Measurements from ENCODE around the gene MED12L.

DNA sequence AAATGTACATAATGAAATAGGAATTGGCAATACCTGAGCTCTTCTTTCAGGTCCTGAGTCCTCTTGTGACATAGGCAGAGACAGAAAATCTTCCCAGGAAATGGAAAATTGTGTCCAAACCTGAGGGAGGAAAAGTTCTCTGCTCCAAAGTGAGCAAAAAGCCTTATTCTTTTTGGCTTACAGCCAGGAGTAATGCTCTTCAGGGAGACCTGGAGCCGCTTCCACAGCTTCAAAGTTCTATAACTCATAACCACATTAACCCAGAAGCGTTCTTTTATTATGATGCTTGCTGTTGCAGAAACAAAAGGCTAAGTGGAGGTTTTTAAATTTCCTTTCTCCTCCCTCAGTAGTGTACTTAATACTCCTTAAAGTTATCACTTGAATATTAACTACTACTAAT, 374.8 kb downstream of the MED12L start:
- TF ChIP-seq POLR2AphosphoS5 (IDR thresholded peaks at IDR 0.05; ENCODE audit: low read depth), result no peak
- TF ChIP-seq, protein P1, sequence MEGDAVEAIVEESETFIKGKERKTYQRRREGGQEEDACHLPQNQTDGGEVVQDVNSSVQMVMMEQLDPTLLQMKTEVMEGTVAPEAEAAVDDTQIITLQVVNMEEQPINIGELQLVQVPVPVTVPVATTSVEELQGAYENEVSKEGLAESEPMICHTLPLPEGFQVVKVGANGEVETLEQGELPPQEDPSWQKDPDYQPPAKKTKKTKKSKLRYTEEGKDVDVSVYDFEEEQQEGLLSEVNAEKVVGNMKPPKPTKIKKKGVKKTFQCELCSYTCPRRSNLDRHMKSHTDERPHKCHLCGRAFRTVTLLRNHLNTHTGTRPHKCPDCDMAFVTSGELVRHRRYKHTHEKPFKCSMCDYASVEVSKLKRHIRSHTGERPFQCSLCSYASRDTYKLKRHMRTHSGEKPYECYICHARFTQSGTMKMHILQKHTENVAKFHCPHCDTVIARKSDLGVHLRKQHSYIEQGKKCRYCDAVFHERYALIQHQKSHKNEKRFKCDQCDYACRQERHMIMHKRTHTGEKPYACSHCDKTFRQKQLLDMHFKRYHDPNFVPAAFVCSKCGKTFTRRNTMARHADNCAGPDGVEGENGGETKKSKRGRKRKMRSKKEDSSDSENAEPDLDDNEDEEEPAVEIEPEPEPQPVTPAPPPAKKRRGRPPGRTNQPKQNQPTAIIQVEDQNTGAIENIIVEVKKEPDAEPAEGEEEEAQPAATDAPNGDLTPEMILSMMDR (IDR thresholded peaks at IDR 0.05; ENCODE audit: insufficient read depth, low read length), result no peak
- TF ChIP-seq, protein P2, sequence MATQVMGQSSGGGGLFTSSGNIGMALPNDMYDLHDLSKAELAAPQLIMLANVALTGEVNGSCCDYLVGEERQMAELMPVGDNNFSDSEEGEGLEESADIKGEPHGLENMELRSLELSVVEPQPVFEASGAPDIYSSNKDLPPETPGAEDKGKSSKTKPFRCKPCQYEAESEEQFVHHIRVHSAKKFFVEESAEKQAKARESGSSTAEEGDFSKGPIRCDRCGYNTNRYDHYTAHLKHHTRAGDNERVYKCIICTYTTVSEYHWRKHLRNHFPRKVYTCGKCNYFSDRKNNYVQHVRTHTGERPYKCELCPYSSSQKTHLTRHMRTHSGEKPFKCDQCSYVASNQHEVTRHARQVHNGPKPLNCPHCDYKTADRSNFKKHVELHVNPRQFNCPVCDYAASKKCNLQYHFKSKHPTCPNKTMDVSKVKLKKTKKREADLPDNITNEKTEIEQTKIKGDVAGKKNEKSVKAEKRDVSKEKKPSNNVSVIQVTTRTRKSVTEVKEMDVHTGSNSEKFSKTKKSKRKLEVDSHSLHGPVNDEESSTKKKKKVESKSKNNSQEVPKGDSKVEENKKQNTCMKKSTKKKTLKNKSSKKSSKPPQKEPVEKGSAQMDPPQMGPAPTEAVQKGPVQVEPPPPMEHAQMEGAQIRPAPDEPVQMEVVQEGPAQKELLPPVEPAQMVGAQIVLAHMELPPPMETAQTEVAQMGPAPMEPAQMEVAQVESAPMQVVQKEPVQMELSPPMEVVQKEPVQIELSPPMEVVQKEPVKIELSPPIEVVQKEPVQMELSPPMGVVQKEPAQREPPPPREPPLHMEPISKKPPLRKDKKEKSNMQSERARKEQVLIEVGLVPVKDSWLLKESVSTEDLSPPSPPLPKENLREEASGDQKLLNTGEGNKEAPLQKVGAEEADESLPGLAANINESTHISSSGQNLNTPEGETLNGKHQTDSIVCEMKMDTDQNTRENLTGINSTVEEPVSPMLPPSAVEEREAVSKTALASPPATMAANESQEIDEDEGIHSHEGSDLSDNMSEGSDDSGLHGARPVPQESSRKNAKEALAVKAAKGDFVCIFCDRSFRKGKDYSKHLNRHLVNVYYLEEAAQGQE (IDR thresholded peaks at IDR 0.05; ENCODE audit: insufficient replicate concordance, low read depth), result no peak
- no peak for TF ChIP-seq GABPA (IDR thresholded peaks at IDR 0.05; ENCODE audit: low read depth)
